GM12874 (cell line): ENCODE data around the gene AURKB.

Experiments
- TF ChIP-seq, protein P1 (sequence below): IDR thresholded peaks from 2 replicates; pipeline ENCODE4 v1.5.1; 2011; ENCODE audit warnings: low read depth, mild to moderate bottlenecking, control low read depth, low read length, moderate library complexity; ENCODE audit not compliant: insufficient read depth

Gene AURKB

DNA sequence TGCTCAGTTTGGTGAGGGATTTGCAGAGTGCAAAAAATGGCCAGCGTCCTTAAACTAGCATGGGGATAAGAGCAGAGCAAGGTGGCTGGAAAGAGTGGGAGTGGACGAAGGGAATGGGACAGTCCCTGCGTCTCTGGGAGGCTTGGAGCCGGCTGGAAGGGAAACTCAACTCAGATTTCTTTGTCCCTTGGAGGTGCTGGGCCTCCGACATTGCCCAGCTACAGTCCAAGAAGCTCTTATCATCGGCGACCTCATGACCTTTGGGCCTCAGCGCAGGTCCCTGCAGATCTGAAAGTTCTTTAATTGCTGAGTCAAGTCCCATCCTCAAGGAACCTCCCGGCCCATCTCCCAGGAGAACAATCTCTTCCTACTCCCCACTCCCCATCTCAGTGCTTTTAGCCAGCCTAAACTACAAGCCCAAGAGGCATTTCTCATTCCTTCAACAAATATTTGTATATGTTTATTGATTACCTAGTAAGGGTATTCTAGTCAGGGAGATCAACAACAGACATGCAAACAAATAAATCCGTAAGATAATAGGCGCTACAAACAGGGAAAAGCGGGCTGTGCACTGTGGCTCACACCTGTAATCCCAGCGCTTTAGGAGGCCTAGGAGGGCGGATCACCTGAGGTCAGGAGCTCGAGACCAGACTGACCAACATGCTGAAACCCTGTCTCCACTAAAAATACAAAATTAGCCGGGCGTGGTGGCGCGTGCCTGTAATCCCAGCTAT lies 33.2 kb downstream of the AURKB start:
- TF ChIP-seq, protein P1, sequence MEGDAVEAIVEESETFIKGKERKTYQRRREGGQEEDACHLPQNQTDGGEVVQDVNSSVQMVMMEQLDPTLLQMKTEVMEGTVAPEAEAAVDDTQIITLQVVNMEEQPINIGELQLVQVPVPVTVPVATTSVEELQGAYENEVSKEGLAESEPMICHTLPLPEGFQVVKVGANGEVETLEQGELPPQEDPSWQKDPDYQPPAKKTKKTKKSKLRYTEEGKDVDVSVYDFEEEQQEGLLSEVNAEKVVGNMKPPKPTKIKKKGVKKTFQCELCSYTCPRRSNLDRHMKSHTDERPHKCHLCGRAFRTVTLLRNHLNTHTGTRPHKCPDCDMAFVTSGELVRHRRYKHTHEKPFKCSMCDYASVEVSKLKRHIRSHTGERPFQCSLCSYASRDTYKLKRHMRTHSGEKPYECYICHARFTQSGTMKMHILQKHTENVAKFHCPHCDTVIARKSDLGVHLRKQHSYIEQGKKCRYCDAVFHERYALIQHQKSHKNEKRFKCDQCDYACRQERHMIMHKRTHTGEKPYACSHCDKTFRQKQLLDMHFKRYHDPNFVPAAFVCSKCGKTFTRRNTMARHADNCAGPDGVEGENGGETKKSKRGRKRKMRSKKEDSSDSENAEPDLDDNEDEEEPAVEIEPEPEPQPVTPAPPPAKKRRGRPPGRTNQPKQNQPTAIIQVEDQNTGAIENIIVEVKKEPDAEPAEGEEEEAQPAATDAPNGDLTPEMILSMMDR = no peak

DNA sequence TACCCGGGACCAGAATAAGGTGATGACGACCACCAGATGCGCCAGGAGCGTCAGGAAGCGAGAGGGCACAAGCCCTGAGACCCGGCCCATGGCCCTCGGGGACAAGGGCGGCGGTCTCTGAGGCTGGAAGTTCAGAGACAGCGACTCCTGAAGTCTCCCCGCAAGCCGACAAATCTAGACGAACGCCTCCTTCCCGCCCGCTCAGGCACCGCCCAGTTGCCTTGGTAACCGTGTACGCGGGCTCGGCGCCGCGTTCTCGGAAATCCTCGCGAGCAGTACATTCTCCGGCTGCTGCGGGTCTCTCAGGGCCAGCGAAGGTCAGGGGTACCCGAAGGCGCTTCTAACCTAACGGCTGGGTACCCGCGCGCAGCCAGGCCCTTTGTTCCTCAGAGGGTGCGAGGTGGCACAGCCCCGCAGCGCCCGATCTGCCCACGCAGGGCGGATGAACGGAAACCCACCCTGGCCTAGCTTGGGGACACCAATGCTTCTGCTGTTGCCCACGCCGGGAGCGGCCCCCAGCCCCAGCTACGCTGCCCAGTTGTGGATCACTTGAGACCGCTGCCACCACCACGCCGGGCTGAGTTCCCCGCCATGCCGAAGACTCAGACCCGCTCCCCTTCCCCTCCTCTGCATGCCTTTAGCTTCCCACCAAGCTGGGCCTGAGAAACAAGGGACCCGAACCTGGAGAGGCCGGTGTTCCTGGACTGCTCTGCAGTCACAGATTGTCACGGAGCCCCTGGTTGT lies 34.0 kb downstream of the AURKB start, which contains the start of gene TMEM107:
TMEM107 (minus strand) TSS at position 184 of the 744 bp plus-strand sequence; CDS start at position 90, 94 bp downstream.
- TF ChIP-seq, protein P1 = no peak

DNA sequence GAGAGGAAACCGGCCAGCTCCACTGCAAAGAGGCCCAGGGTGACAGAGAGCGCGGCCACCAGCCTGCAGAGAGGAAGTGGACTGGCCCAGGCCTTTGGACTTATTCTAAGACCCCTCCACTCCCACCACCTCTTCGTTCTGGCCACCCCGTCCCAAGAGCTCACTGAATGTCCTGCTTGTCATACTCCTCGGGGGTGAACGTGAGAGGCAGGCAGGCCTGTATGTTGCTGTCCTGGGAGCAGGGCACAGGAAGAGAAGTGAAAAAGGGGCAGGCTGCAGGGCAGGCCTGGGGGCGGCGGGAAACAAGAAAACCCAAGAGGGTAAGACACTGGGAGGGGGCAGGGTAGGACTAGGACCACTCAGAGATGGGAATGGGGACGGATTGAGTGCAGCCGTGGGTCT lies 34.6 kb downstream of the AURKB start:
- TF ChIP-seq, protein P1 = no peak

DNA sequence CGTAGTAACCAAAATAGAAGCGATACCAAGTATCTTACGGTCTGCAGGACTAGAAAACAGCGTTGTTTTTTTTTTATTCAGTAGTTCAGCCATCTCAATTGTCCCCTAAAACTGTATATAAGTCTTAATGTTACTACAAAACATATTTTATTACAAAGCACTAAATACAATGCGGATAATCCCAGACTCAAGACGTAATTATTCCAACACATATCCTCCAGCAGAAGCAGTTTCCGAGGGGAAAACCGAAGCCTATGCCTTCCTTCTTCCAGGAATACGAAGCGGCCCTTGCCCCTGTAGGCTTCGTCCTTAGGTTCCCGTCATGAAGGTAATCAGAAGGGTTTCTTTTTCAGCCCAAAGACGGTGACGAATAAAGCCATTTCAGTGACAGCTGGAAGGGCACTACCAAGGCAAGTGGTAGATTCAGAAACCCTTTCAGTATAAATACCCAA lies 36.5 kb downstream of the AURKB start:
- TF ChIP-seq, protein P1 = no peak

DNA sequence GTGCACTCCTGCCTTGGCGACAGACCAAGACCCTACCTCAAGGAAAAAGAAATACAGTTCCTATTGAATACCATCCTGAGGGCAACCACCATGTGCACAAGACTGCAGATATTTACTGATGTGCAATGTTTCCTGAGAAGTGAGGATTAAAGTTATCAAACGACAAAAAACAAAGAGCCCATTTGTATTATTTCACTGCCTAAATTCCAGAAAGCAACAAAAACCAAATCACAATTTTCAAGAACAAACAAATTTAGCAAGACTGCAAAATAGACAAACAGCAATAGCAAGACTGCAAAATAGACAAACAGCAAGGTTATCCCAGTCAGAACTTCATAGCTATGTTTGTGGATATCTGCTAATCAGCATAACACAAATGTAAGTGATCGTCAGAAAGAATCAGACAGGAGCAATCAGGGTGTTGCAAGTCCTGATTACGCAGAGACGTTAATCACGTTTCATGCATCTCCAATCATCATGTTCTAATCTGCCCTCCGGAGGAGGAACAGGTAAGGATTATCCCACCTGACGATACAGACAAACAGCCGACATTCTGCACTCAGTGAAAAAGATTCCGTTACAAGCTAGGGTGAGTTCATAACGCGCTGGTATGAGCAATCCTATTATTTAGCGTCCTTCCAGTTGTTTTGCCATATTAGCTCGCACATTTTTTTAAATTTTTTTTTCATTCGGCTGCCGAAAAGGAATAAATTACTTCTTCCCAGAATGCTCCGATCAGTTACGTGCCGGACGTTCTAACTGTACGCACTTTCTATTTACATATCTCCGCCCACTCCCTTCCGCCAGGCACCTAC lies 37.1 kb downstream of the AURKB start:
- TF ChIP-seq, protein P1 = no peak

DNA sequence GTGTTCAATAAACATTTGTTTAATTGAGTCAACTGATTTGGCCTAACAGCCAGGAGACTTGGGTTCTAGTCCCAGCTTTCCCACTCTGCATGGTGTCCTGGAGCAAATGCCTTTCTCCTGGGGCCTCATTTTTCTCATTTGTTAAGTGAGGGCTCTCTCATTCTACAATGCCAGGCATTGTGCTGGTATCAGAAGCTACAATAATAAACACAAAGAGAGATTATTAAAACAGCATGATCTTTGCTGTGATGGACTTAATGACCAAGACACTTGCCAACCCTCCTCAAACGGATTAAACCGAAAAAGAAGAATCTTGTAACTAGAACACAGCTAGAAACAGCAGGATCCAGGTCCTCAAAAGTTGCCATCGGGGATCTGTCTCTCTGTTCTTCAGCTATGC lies 42.8 kb downstream of the AURKB start:
- TF ChIP-seq, protein P1 = no peak

DNA sequence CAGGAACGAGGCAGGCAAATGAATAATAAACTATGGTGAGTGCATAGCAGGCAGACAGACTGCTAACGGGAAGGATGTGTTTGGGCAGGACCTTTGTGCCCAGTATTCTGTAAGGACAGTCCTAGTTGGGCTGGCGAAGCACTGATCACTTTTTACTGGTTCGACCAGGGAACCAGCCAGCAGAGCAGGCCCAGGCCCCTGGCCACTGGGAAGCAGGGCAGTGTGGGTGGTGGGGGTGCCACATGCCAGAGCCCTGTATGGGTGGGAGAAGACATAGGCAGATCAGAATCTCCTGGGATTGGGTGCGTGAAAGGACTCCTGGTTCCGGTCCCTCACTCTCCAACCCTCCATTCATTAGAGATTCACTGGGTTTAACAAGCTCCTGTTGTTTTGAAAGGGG lies 43.6 kb downstream of the AURKB start:
- TF ChIP-seq, protein P1 = no peak
